Peyer's patch (tissue), 4 donors: Measurements from ENCODE around the gene AMN1. TPM values are rescaled to one million over a fixed set of nuclear protein-coding genes. Genes with fewer than 3 reads are reported as not detected.
"Not testable (repeated sequence)": the region's sequence is repeated elsewhere in the genome, so short reads cannot be mapped to it uniquely, and the experiment has no call there.

Experiments
- DNase-seq, 3 donors: peaks; one replicate each; pipeline ENCODE4 v3.0.0-alpha.2; 2017 to 2019
- H3K27ac ChIP-seq, 4 donors: fragments of 200-600 bp; sonication (generic); one replicate each; pipeline ENCODE4 v1.5.1; 2016 to 2019
- H3K27me3 ChIP-seq, 2 donors: fragments of 200-600 bp; sonication (generic); one replicate each; pipeline ENCODE4 v1.5.1; 2019
- H3K36me3 ChIP-seq, 3 donors: fragments of 200-600 bp; sonication (generic); one replicate each; pipeline ENCODE4 v1.5.1; 2016 to 2019
- H3K4me1 ChIP-seq, 4 donors: fragments of 200-600 bp; sonication (generic); one replicate each; pipeline ENCODE4 v1.5.1; 2016 to 2019
- H3K4me3 ChIP-seq, 4 donors: fragments of 200-600 bp; sonication (generic); 1 replicate in 3 of 4; 2 replicates in 1 of 4; pipeline ENCODE4 v1.5.1; 2016 to 2019; ENCODE audit warnings: mild to moderate bottlenecking in 1 of 4
- H3K9me3 ChIP-seq, 4 donors: fragments of 200-600 bp; sonication (generic); one replicate each; pipeline ENCODE4 v1.5.1; 2016 to 2019; ENCODE audit warnings: mild to moderate bottlenecking in 1 of 4
- POLR2A ChIP-seq, 2 donors: fragments of 450-650 bp; IDR thresholded peaks; one replicate each; pipeline ENCODE4 v1.5.1; 2017; ENCODE audit warnings: antibody characterized with exemption in 2 of 2, mild to moderate bottlenecking in 2 of 2, moderate library complexity in 2 of 2
- total RNA-seq, 4 donors: library from RNA; depleted of rRNA; stranded (reverse); fragments of >200 nt; gene quantifications; one replicate each; pipeline ENCODE4 v1.1.0, GENCODE V29; 2016
- TF ChIP-seq, protein P1 (sequence below), 6 experiments: fragments of 450-650 bp in 4 of 6; fragments of 200-600 bp in 2 of 6; sonication (generic) in 1 of 6; IDR thresholded peaks; one replicate each; pipeline ENCODE4 v1.5.1; 2017 to 2019; ENCODE audit warnings: antibody characterized with exemption in 6 of 6, mild to moderate bottlenecking in 3 of 6, moderate library complexity in 1 of 6

Gene AMN1
- total RNA-seq, 4 donors from 2014 or later, result 0.95 to 21.5 (median 6.4) TPM

- no peak overlapping the region for H3K27ac ChIP-seq
- no peaks in the 10 kb centered on the region for H3K4me1 ChIP-seq
- no peak overlapping the region for H3K4me3 ChIP-seq
- no peaks in the 10 kb centered on the region for H3K27me3 ChIP-seq
- DNase-seq, result no peak
- H3K36me3 ChIP-seq, result no peaks in the 10 kb centered on the region
- TF ChIP-seq, protein P1, sequence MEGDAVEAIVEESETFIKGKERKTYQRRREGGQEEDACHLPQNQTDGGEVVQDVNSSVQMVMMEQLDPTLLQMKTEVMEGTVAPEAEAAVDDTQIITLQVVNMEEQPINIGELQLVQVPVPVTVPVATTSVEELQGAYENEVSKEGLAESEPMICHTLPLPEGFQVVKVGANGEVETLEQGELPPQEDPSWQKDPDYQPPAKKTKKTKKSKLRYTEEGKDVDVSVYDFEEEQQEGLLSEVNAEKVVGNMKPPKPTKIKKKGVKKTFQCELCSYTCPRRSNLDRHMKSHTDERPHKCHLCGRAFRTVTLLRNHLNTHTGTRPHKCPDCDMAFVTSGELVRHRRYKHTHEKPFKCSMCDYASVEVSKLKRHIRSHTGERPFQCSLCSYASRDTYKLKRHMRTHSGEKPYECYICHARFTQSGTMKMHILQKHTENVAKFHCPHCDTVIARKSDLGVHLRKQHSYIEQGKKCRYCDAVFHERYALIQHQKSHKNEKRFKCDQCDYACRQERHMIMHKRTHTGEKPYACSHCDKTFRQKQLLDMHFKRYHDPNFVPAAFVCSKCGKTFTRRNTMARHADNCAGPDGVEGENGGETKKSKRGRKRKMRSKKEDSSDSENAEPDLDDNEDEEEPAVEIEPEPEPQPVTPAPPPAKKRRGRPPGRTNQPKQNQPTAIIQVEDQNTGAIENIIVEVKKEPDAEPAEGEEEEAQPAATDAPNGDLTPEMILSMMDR (IDR thresholded peaks at IDR 0.05), result peak in 2 of 6 experiments; percentile 8 to 29
- TF ChIP-seq POLR2A (IDR thresholded peaks at IDR 0.05), result no peak
- no peaks in the 10 kb centered on the region for H3K9me3 ChIP-seq
Measured at GRCh38 chr12:31768046-31768445, 39.2 kb upstream of the AMN1 start.

DNA sequence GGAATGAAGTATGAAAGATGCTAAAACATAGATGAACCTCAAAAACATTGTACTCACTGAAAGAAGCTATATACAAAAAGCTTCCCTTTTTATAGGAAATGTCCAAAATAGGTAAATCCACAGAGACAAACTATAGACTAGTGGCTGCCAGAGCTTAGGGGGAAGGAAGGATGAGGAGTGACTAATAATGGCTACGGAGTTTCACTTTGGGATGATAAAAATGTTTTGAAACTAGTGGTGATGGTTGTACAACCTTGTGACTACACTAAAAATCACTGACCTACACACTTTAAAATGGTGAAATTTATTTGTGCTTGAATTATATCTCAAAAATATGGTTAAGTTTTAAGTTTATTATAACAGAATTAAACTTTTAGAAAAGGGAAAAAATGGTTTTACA lies 37.1 kb upstream of the AMN1 start:
- no peaks in the 10 kb centered on the region for H3K36me3 ChIP-seq
- no peaks in the 10 kb centered on the region for H3K4me1 ChIP-seq
- no peaks in the 10 kb centered on the region for H3K27me3 ChIP-seq
- H3K27ac ChIP-seq, result no peak overlapping the region
- H3K9me3 ChIP-seq, result no peaks in the 10 kb centered on the region
- DNase-seq, result no peak
- TF ChIP-seq, protein P1 (IDR thresholded peaks at IDR 0.05), result no peak
- no peak for TF ChIP-seq POLR2A (IDR thresholded peaks at IDR 0.05)
- no peak overlapping the region for H3K4me3 ChIP-seq

- no peak for DNase-seq
- H3K4me1 ChIP-seq, result no peaks in the 10 kb centered on the region
- TF ChIP-seq, protein P1 (IDR thresholded peaks at IDR 0.05), result no peak
- no peak for TF ChIP-seq POLR2A (IDR thresholded peaks at IDR 0.05)
- no peak overlapping the region for H3K4me3 ChIP-seq
- H3K36me3 ChIP-seq, result no peaks in the 10 kb centered on the region
- no peaks in the 10 kb centered on the region for H3K9me3 ChIP-seq
- no peak overlapping the region for H3K27ac ChIP-seq
- no peaks in the 10 kb centered on the region for H3K27me3 ChIP-seq
Measured at GRCh38 chr12:31759632-31760459, 31.0 kb upstream of the AMN1 start.

DNA sequence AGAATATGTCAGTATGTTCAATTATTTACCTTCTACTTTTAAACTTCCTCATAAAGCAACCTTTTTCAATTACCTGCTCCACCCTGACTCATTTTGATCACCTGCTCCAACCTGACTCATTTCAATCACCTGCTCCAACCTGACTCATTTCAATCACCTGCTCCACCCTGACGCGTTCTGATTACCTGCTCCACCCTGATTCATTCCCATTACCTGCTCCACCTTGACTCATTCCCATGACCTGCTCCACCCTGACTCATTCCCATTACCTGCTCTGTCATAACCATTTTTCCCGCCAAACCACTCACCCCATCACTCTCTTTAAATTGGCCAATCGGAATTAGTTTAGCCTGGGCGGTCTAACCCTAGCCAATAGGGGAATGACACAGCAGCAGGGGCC lies 29.5 kb upstream of the AMN1 start:
- DNase-seq, result peak in 1 of 3 donors; percentile 71
- H3K4me3 ChIP-seq, H3K27me3 ChIP-seq, H3K36me3 ChIP-seq, H3K9me3 ChIP-seq, H3K4me1 ChIP-seq: not testable (repeated sequence)
- H3K27ac ChIP-seq, result peak overlapping the region in 1 of 4 donors; percentile 69

DNA sequence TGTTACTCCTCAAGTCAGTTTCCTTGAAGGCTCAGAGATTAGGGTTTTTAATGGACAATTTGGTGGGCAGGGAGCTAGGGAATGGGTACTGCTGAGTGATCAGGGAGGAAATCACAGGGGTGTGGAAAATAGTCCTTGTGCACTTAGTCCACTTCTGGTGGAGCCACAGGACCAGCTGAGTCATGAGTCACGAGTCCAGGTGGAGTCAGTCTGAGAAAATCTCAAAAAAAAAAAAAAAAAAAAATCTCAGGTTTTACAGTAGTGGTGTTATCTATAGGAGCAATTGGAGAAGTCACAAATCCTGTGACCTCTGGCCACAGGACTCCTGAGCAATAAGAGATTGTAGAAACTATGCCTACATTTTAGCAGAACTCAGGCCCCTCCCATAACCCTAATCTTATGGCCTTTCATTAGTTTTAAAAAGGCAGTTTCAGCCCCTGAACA lies 28.2 kb upstream of the AMN1 start:
- Histone ChIP-seq H3K4me3 (no peak overlapping the region), H3K27ac (peak overlapping the region in 3 of 4 donors; percentile 26 to 69 (median 55)), H3K36me3 (no peaks in the 10 kb centered on the region), H3K9me3 (no peaks in the 10 kb centered on the region), H3K4me1 (no peaks in the 10 kb centered on the region), H3K27me3 (no peaks in the 10 kb centered on the region)
- peak in 1 of 2 donors; percentile 46 for TF ChIP-seq POLR2A (IDR thresholded peaks at IDR 0.05)
- TF ChIP-seq, protein P1 (IDR thresholded peaks at IDR 0.05), result no peak
- DNase-seq, result peak in 1 of 3 donors; percentile 78

GRCh38 chr12:31752450-31752849 lies 23.6 kb upstream of the AMN1 start:
- Histone ChIP-seq H3K27ac (peak overlapping the region in 1 of 4 donors; percentile 26), H3K9me3 (peaks cover 0 to 9% (median 0%) of the 10 kb centered on the region in 4 donors), H3K27me3 (no peaks in the 10 kb centered on the region), H3K4me1 (no peaks in the 10 kb centered on the region), H3K4me3 (no peak overlapping the region), H3K36me3 (no peaks in the 10 kb centered on the region)
- TF ChIP-seq, protein P1 (IDR thresholded peaks at IDR 0.05), result no peak
- TF ChIP-seq POLR2A (IDR thresholded peaks at IDR 0.05), result no peak
- no peak for DNase-seq
